Stimulated activated CD4-positive, alpha-beta T cell treated with anti-CD3 and anti-CD28 coated beads, Interleukin-1b, Interleukin-23, amount 100 ng/mL, for 4 hours (primary cell): Measurements from ENCODE around the gene FLYWCH2.

Experiments
- DNase-seq, 2 donors: peaks; one replicate each; pipeline ENCODE4 v3.0.0-alpha.2; 2020; ENCODE audit warnings: low read depth in 2 of 2

The FLYWCH2 gene

GRCh38 chr16:2853531-2854073 lies 29.4 kb upstream of the FLYWCH2 start:
- DNase-seq: no peak

- no peak for DNase-seq
Observed at GRCh38 chr16:2854700-2855309, 28.2 kb upstream of the FLYWCH2 start.

- no peak for DNase-seq
Observed at GRCh38 chr16:2855536-2855935, 27.5 kb upstream of the FLYWCH2 start.

- no peak for DNase-seq
Observed at GRCh38 chr16:2856061-2856670, 26.8 kb upstream of the FLYWCH2 start.

GRCh38 chr16:2856686-2857450 lies 26.1 kb upstream of the FLYWCH2 start:
- no peak for DNase-seq

GRCh38 chr16:2857451-2858244 lies 25.4 kb upstream of the FLYWCH2 start, which contains the start of gene PRSS22:
TSS of gene PRSS22 (minus strand) at chr16:2858170. CDS start at chr16:2858104, 66 bp downstream.
- no peak for DNase-seq

GRCh38 chr16:2858245-2859025 lies 24.6 kb upstream of the FLYWCH2 start:
- no peak for DNase-seq

- no peak for DNase-seq
Observed at GRCh38 chr16:2859686-2860265, 23.2 kb upstream of the FLYWCH2 start.

GRCh38 chr16:2860826-2861567 lies 22.0 kb upstream of the FLYWCH2 start:
- DNase-seq: no peak

- no peak for DNase-seq
Observed at GRCh38 chr16:2865651-2866050, 17.4 kb upstream of the FLYWCH2 start.

GRCh38 chr16:2866431-2866830 lies 16.6 kb upstream of the FLYWCH2 start:
- DNase-seq: no peak

- DNase-seq: no peak
Observed at GRCh38 chr16:2867661-2867986, 15.4 kb upstream of the FLYWCH2 start.

- DNase-seq: peak; percentile 86 to 96
Observed at GRCh38 chr16:2867987-2868789, 14.8 kb upstream of the FLYWCH2 start.

- DNase-seq: no peak
Observed at GRCh38 chr16:2871926-2872325, 11.1 kb upstream of the FLYWCH2 start.

- no peak for DNase-seq
Observed at GRCh38 chr16:2874032-2874911, 8.7 kb upstream of the FLYWCH2 start.

- DNase-seq: peak; percentile 50 to 63
Observed at GRCh38 chr16:2874912-2875362, 8.1 kb upstream of the FLYWCH2 start.

GRCh38 chr16:2879854-2880508 lies 3.0 kb upstream of the FLYWCH2 start:
- DNase-seq: no peak
